Ectodermal cell (in vitro differentiated cells): Measurements from ENCODE around the gene CRTC1.

ENCODE experiments used
- H3K27ac ChIP-seq: 2 replicates; pipeline ENCODE4 v1.7.0; 2013; ENCODE audit warnings: mild to moderate bottlenecking, low read depth, low read length; ENCODE audit not compliant: insufficient read depth, poor library complexity, severe bottlenecking
- H3K27me3 ChIP-seq: 2 replicates; pipeline ENCODE4 v1.7.0; 2013; ENCODE audit warnings: mild to moderate bottlenecking, low read length; ENCODE audit not compliant: insufficient read depth, control insufficient read depth, poor library complexity, severe bottlenecking
- H3K36me3 ChIP-seq: one replicate; pipeline ENCODE4 v1.7.0; 2013; ENCODE audit warnings: low read length; ENCODE audit not compliant: control insufficient read depth, insufficient read depth
- H3K4me1 ChIP-seq: one replicate; pipeline ENCODE4 v1.7.0; 2013; ENCODE audit warnings: low read length; ENCODE audit not compliant: control insufficient read depth, insufficient read depth
- H3K4me3 ChIP-seq: 2 replicates; pipeline ENCODE4 v1.7.0; 2013; ENCODE audit warnings: low read depth, low read length, control low read depth; ENCODE audit not compliant: insufficient read depth
- H3K9me3 ChIP-seq: 2 replicates; pipeline ENCODE4 v1.7.0; 2013; ENCODE audit warnings: mild to moderate bottlenecking, low read length, moderate library complexity; ENCODE audit not compliant: control insufficient read depth
- WGBS, 2 experiments: methylation state at CpG; one replicate each; pipeline ENCODE4 v1.1.7; 2013; ENCODE audit warnings: missing lambda C conversion rate in 2 of 2; 5-methylcytosine and 5-hydroxymethylcytosine counted together

CRTC1 gene

DNA sequence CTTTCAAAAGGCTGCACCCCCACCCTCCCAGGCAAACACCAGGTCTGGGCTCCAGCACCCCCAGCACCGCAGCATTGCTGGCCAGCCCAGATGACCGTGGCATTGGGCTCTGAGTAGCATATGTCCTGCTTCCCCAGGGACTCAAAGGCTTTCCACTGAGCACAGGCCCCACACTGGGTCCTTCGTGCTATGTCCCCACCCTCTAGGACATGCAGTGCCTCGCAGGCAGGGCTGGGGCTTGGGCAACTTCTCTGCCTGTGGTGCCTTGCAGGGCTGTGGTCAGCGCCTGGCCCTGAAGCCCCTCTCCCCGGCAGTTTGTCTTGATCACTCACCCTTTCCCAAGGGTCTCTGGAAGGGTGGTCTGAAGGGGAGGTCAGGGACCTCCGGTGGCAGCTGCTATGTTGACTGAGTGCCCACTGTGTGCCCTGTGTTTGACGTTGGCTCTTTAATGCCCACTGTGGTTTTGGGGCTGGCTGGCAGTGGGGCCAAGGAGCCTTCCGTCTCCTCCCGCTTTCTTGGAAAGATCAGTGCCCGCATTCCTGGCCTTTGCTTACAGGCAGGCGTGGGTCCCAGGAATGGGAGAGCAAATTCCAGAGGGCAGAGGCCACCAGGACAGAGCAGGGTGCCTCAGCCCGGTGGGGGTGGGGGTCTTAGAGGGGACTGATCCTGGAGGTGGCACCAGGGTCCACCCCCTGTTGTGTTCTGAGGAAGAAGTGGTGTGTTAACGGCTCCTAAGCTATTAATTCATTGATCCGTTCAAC is 20.3 kb upstream of the CRTC1 start:
- Histone ChIP-seq H3K9me3 (no peaks in the 10 kb centered on the region), H3K36me3 (no peaks in the 10 kb centered on the region), H3K4me3 (no peak overlapping the region), H3K27ac (no peak overlapping the region), H3K27me3 (no peaks in the 10 kb centered on the region), H3K4me1 (peaks cover 30% of the 10 kb centered on the region)
- WGBS, 2 experiments: 79 to 81% methylated on average over 15 of the region's 15 CpGs

DNA sequence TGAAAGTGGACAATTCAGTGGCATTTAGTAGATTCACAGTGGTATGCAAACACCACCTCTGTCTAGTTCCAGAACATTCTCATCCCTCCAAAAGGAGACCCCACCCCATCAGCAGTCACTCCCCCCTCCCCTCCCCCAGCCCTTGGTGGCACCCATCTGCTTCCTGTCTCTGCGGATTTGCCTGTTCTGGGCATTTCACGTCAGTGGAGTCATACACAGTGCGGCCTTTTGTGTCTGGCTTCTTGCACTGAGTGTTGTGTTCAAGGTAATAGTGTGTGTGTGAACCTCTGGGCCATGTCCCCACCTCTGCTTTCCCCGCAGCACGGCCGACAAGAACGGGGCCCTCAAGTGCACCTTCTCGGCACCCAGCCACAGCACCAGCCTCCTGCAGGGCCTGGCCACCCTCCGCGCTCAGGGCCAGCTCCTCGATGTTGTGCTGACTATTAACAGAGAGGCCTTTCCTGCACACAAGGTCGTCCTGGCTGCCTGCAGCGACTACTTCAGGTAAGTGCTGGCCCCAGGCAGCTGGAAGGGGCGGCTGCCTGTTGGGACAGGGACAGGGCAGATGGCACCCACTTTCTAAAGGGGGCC is 19.4 kb upstream of the CRTC1 start:
- Histone ChIP-seq H3K27me3 (no peaks in the 10 kb centered on the region), H3K36me3 (peaks cover 6% of the 10 kb centered on the region), H3K27ac (no peak overlapping the region), H3K9me3 (no peaks in the 10 kb centered on the region), H3K4me3 (no peak overlapping the region), H3K4me1 (peaks cover 21% of the 10 kb centered on the region)
- WGBS, 2 experiments: 89% methylated on average over 14 of the region's 14 CpGs

DNA sequence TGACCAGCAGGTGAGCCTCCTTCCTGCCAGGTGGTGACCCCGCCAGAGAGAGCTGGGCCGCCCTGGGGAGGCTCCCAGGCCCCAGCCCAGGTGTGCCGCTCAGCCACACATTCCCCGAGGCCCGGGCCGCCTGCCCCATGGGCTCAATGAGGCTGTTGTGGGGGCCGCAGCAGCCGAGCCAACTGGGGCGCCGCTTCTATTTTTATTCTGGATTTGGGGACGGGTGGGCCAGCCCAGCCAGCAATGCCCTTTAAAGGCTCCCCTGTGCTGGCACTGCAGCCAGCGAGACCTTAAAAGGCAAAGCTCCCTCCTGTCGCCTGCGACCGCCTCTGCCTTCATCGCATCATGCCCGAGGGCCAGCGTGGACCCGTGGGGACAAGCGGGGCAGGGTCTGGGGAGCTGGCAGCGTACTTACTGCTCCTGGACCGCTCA is 17.7 kb upstream of the CRTC1 start:
- 95% methylated on average over 22 of the region's 22 CpGs for WGBS, 2 experiments
- Histone ChIP-seq H3K27me3 (no peaks in the 10 kb centered on the region), H3K27ac (no peak overlapping the region), H3K36me3 (peaks cover 6% of the 10 kb centered on the region), H3K4me1 (peaks cover 10% of the 10 kb centered on the region), H3K4me3 (no peak overlapping the region), H3K9me3 (no peaks in the 10 kb centered on the region)

DNA sequence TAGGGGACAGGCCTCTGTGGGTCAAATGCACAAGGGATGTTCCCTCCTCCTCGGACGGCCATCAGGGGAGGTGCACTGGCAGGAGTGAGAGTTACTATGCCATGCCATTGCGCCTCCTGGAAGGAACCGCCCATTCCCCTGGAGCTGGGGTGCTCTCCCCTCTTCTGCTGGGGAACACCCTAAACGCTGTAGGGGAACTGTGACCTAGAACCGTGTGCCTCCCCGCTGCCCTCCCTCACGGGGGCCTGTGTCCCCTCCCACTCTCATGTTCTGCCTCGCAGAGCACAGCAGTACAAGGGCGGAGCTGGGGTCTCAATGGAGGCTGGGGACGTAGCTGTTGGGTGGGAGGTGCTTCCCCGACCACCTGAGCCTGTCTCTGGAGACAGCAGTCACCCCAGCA is 17.2 kb upstream of the CRTC1 start:
- Histone ChIP-seq H3K4me1 (peaks cover 10% of the 10 kb centered on the region), H3K4me3 (no peak overlapping the region), H3K27me3 (no peaks in the 10 kb centered on the region), H3K9me3 (no peaks in the 10 kb centered on the region), H3K27ac (no peak overlapping the region), H3K36me3 (peaks cover 6% of the 10 kb centered on the region)
- 88 to 89% methylated on average over 12 of the region's 12 CpGs for WGBS, 2 experiments

DNA sequence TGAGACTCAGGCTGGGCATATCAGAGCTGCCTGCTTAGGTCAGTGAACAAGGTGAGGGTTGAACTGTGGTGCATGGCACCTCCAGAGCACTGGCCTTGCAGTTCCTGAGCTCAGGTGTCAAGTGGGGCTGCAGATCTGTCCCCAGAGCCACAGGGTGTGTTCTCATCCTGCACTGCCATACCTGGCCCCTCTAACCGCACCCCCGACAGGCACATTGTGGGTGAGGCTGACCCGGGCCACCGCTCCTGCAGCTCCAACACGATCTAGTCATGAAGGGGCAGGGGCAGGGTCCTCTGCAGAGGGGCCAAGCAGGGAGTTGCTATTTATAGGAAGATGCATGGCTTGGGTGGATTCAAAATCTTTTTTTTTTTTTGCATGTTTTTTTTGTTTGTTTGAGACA is 16.7 kb upstream of the CRTC1 start:
- 91 to 98% methylated on average over 5 of the region's 5 CpGs for WGBS, 2 experiments
- peaks cover 6% of the 10 kb centered on the region for H3K36me3 ChIP-seq
- peaks cover 10% of the 10 kb centered on the region for H3K4me1 ChIP-seq
- no peaks in the 10 kb centered on the region for H3K27me3 ChIP-seq
- H3K9me3 ChIP-seq: no peaks in the 10 kb centered on the region
- no peak overlapping the region for H3K4me3 ChIP-seq
- no peak overlapping the region for H3K27ac ChIP-seq

DNA sequence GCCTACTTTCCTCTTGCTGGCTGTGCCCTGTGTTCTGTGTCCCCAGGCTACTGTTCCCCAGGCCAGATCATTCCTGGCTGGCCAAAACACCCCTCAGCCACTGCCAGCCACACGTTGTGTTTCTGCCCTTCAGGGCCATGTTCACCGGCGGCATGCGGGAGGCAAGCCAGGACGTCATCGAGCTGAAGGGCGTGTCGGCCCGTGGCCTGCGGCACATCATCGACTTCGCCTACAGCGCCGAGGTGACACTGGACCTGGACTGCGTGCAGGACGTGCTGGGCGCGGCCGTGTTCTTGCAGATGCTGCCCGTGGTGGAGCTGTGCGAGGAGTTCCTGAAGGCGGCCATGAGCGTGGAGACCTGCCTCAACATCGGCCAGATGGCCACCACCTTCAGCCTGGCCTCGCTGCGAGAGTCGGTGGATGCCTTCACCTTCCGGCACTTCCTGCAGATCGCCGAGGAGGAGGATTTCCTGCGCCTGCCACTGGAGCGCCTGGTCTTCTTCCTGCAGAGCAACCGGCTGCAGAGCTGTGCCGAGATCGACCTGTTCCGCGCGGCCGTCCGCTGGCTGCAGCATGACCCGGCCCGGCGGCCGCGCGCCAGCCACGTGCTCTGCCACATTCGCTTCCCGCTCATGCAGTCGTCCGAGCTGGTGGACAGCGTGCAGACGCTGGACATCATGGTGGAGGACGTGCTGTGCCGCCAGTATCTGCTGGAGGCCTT is 15.8 kb upstream of the CRTC1 start:
- WGBS, 2 experiments: 97% methylated on average over 55 of the region's 55 CpGs

DNA sequence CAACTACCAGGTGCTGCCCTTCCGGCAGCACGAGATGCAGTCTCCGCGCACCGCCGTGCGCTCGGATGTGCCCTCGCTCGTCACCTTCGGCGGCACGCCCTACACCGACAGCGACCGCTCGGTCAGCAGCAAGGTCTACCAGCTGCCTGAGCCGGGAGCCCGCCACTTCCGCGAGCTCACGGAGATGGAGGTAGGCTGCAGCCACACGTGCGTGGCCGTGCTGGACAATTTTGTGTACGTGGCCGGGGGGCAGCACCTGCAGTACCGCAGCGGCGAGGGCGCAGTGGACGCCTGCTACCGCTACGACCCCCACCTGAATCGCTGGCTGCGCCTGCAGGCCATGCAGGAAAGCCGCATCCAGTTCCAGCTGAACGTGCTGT is 15.2 kb upstream of the CRTC1 start:
- peaks cover 3% of the 10 kb centered on the region for H3K4me1 ChIP-seq
- H3K4me3 ChIP-seq: no peak overlapping the region
- H3K27me3 ChIP-seq: no peaks in the 10 kb centered on the region
- no peak overlapping the region for H3K27ac ChIP-seq
- no peaks in the 10 kb centered on the region for H3K9me3 ChIP-seq
- H3K36me3 ChIP-seq: peaks cover 6% of the 10 kb centered on the region
- WGBS, 2 experiments: 96 to 97% methylated on average over 38 of the region's 38 CpGs

More for the DNA sequence above, 15.8 kb upstream of the CRTC1 start:
- Histone ChIP-seq H3K27ac (no peak overlapping the region), H3K4me3 (no peak overlapping the region), H3K36me3 (peaks cover 6% of the 10 kb centered on the region), H3K4me1 (peaks cover 9% of the 10 kb centered on the region), H3K27me3 (no peaks in the 10 kb centered on the region), H3K9me3 (no peaks in the 10 kb centered on the region)

DNA sequence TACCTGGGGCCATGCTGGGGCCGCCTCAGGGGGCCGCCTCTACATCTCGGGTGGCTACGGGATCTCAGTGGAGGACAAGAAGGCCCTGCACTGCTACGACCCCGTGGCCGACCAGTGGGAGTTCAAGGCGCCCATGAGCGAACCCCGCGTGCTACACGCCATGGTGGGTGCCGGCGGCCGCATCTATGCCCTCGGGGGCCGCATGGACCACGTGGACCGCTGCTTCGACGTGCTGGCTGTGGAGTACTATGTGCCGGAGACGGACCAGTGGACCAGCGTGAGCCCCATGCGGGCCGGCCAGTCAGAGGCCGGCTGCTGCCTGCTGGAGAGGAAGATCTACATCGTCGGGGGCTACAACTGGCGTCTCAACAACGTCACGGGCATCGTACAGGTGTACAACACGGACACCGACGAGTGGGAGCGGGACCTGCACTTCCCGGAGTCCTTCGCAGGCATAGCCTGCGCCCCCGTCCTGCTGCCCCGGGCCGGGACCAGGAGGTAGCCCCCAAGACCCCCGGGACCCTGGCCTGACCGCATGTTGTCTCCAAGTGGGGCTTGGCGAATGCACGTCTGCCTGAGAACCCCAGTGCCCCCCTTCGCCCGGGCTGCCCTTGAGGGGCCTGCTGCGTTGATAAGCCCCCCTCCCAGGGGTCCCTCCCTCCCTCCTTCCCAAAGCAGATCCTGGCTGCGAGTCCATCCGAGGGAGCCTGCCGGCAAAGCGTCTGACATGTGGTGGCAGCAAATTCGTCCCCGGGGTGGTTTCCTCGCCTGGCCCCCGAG is 14.5 kb upstream of the CRTC1 start:
- H3K27ac ChIP-seq: no peak overlapping the region
- H3K4me1 ChIP-seq: no peaks in the 10 kb centered on the region
- H3K9me3 ChIP-seq: no peaks in the 10 kb centered on the region
- no peak overlapping the region for H3K4me3 ChIP-seq
- WGBS, 2 experiments: 95 to 96% methylated on average over 58 of the region's 58 CpGs
- H3K27me3 ChIP-seq: no peaks in the 10 kb centered on the region
- peaks cover 6% of the 10 kb centered on the region for H3K36me3 ChIP-seq

DNA sequence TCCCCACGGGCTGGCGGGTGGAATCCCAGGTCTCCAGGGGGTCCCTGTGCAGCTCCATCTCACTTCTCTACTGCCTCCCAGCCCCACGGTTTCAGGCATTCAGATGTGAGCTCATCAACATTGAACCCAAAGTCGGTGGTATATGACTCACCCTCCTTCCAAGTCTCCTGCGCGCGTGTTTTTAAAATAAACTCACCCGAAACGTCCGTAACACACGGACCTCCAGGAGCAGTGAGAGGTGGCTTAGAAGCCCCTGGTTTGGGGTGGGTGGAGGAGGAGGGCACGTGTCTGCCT is 14.0 kb upstream of the CRTC1 start:
- peaks cover 6% of the 10 kb centered on the region for H3K36me3 ChIP-seq
- no peaks in the 10 kb centered on the region for H3K4me1 ChIP-seq
- WGBS, 2 experiments: 93% methylated on average over 12 of the region's 12 CpGs
- H3K27ac ChIP-seq: no peak overlapping the region
- no peak overlapping the region for H3K4me3 ChIP-seq
- no peaks in the 10 kb centered on the region for H3K9me3 ChIP-seq
- no peaks in the 10 kb centered on the region for H3K27me3 ChIP-seq

DNA sequence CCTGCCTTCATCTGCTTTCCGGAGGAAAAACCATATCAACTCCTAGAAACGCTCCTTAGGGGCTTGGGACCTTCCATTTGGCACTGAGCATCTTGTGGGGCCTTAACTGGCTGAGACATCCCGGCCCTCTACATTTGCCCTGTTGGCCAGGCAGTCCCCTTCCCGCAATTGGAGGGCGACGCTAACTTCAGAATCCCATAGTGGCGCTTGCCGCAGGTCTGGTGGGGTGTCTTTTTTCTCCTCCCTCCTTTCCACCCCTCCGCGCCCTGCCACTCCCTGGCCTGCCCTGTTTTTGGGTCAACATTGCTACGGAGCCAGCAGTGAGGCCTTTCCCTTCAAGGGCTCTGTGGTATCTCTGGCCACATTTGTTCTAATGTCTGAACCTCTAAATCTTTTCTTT is 13.6 kb upstream of the CRTC1 start:
- Histone ChIP-seq H3K4me1 (no peaks in the 10 kb centered on the region), H3K27me3 (no peaks in the 10 kb centered on the region), H3K27ac (no peak overlapping the region), H3K9me3 (no peaks in the 10 kb centered on the region), H3K36me3 (peaks cover 6% of the 10 kb centered on the region), H3K4me3 (no peak overlapping the region)
- 93 to 94% methylated on average over 11 of the region's 11 CpGs for WGBS, 2 experiments
